Measurements from ENCODE around the gene FGFR1OP2.
"Not testable (repeated sequence)": the region's sequence is repeated elsewhere in the genome, so short reads cannot be mapped to it uniquely, and the experiment has no call there.

The FGFR1OP2 gene

GRCh38 chr12:26948309-26948708 lies 10.0 kb downstream of the FGFR1OP2 start:
- no peak for DNase-seq

- DNase-seq: no peak
Observed at GRCh38 chr12:26953447-26953846, 15.2 kb downstream of the FGFR1OP2 start.

DNA sequence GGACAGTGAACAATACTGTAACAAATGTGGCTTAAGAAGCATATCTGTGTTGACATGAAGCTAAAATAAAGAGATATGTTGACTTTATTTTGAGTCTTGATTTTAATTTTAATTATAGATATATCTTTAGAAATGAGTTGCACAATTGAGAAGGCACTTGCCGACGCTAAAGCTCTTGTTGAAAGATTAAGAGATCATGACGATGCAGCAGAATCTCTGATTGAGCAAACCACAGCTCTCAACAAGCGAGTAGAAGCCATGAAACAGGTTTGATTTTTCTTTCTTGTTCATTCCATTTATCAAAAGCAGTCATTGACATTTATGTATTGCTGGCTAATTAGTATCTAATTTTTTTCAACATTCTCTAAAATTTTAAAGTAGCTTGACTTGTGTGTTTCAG lies 15.8 kb downstream of the FGFR1OP2 start:
- DNase-seq: no peak

GRCh38 chr12:26961391-26961790 lies 23.1 kb downstream of the FGFR1OP2 start:
- not testable (repeated sequence) for DNase-seq

DNA sequence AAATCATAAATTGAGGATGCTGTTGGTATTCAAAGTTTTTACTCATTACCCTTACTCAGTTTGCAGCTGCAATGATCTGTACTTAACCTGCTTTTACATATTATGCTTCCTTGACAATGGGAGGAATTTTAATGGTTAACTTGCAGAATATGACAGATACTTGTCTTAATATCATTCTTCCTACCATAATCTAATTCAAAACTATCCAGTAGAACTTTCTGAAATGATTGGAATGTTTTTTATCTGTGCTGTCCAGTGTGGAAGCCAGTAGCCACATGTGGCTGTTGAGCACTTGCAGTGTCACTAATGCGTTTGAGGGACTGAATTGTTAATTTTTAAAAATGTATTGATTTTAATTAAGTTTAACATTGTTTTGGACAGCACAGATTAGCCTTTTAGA lies 23.5 kb downstream of the FGFR1OP2 start:
- no peak for DNase-seq

GRCh38 chr12:26963413-26963812 lies 25.1 kb downstream of the FGFR1OP2 start:
- DNase-seq: no peak

GRCh38 chr12:26966842-26967241 lies 28.6 kb downstream of the FGFR1OP2 start:
- no peak for DNase-seq

- no peak for DNase-seq
Observed at GRCh38 chr12:26970136-26970535, 31.9 kb downstream of the FGFR1OP2 start.

DNA sequence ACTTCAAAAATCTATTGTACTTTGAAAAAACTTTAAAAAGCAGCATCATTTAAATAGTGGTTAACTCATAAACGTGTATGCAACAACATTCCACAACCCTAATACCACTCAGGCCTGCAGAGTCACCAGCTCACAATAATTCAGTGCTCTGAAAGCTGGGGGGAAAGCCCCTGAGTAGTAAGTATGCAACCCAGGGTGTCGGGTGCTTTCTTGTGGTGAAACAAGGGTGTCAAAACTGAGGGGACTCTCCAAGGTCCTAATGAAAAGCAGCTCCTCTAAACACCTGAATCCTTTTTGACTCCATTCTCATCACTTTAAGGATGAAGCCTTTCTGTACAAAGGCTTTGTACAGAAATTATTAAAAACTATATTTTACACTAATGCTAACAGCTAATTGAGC lies 33.7 kb downstream of the FGFR1OP2 start:
- peak; percentile 76 for DNase-seq

- no peak for DNase-seq
Observed at GRCh38 chr12:26976687-26977086, 38.4 kb downstream of the FGFR1OP2 start.

DNA sequence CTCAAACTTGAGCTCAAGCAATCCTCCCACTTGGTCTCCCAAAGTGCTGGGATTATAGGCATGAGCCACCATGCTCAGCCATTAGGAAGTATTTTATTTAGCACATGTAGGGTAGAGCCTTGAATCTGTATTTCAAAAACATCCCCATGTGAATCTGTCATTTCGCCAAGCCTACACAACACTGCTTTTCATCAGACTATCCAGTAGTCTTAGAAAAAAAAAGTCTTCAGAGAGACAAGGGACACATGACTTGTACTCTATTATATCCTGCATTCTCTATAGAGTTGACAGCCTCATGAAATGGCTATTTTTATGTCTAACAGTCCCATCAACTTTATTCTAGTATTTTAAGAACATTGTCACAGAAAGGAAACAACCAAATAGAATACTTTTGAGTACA lies 40.5 kb downstream of the FGFR1OP2 start:
- DNase-seq: no peak

DNA sequence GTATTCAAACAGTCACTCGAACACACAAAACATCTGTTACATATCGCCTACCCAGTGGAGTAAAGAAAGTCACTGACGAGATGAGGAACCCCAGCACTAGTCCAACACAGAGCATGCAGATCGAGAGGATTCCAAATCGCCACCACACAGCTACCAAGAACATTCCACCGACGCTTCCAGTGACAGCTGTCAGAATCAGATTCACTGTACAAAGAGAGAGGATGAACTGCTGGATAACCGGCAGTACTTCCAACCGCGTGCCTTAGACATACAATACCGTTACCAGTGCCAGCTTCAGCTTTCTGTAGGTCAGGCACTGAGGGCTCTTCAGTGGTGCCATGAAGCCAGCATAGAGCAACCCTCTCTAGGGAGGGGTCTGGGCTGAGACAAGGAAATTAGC lies 41.5 kb downstream of the FGFR1OP2 start:
- DNase-seq: no peak

- no peak for DNase-seq
Observed at GRCh38 chr12:26982866-26983265, 44.6 kb downstream of the FGFR1OP2 start.

DNA sequence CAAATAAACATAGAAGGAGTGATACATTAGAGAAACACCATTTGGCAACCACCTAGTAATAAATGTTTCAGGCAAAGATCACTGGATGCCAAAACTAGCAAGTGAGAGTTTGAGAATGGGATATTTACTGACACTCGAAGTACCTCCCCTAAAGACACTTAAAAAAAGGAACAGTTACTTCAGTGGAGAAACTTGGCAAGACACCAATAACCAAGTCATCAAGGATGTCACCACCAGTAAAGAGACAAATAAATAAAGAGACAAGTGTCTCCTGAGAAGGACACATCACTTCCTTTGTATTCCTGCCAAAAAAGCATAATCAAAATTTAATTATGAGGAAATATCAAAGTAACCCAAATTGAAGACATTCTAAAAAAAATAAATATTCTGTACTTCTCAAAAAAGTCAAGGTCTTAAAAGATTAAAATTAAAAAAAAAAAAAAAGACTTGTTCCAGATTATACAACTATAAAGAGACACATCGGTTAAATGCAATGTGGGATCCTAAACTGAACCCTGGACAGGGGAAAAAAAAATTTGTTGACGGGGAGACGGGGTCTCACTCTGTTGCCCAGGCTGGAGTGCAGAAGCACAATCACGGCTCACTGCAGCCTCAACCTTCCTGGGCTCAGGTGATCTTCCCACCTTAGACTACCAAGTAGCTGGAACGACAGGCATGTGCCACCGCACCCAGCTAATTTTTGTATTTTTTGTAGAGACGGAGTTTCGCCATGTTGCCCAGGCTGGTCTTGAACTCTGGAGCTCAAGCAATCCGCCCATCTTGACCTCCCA lies 49.6 kb downstream of the FGFR1OP2 start:
- DNase-seq: no peak

DNA sequence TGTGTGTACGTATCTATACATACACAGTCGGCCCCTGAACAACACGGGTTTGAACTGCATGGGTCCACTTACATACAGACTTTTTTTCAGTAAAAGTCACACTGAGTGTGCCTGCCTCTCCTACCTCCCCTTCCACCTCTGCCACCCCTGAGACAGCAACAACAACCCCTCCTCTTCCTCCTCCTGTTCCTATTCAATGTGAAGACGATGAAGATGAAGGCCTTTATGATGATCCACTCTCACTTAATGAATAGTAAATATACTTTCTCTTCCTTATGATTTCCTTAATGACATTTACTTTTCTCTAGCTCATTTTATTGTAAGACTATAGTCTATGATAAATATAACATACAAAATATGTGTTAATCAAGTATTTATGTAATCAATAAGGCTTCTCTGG lies 50.4 kb downstream of the FGFR1OP2 start:
- no peak for DNase-seq

DNA sequence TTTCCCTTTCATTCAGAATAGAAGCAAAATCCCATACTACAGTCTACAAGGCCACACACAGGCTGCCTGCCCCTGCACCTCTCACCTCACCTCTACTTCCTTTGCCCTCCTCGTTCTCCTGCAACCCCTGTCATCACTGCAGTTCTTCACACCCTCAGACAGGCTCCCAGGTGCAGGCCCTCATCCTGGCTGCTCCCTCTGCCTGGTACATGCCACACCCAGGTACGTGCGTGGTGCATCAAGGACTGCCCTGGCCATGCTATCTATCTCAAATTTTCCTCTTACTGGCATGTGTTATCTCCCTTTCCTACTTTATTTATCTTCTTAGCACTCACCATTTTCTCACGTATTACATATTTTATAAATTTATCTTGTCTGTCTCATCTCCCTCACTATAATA lies 51.6 kb downstream of the FGFR1OP2 start:
- no peak for DNase-seq

DNA sequence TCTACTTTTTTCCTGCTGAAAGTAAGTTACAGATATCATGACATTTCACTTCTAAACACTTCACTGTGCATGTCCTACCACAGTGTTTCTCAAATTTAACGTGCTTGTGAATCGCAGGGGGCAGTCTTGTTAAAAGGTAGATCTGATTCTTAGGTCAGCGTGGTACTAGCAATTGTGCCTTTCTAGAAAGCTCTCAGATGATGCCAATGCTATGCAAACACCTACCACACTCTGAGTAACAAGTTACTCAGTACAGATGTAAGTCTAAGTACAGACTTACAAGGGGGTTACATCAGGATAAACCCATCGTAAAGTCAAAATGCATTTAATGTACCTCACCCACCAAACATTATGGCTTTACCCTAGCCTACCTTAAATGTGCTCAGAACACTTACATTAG lies 53.6 kb downstream of the FGFR1OP2 start:
- no peak for DNase-seq

GRCh38 chr12:26994109-26994508 lies 55.8 kb downstream of the FGFR1OP2 start:
- DNase-seq: no peak

- no peak for DNase-seq
Observed at GRCh38 chr12:26995706-26996105, 57.4 kb downstream of the FGFR1OP2 start.

DNA sequence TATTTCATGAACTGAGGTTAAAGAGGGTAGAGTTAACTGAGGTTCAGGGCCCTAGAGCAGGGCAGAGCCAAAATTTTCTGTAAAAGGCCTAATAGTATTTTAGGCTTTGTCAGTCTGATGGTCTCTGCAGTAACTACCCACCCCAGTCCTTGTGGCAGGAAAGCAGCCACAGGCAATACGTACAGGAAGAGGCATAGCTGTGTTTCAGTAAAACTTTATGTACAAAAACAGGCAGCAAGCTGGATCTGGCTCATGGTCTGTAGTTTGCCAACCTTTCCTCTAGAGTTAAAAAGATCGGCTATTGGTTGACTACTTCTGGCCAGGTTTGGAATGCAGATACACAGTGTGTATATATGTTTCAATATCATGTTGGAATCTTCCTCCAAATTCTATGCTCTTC lies 58.7 kb downstream of the FGFR1OP2 start:
- DNase-seq: no peak

GRCh38 chr12:27000961-27001360 lies 62.7 kb downstream of the FGFR1OP2 start:
- DNase-seq: no peak

- DNase-seq: no peak
Observed at GRCh38 chr12:27001663-27002062, 63.4 kb downstream of the FGFR1OP2 start.

DNA sequence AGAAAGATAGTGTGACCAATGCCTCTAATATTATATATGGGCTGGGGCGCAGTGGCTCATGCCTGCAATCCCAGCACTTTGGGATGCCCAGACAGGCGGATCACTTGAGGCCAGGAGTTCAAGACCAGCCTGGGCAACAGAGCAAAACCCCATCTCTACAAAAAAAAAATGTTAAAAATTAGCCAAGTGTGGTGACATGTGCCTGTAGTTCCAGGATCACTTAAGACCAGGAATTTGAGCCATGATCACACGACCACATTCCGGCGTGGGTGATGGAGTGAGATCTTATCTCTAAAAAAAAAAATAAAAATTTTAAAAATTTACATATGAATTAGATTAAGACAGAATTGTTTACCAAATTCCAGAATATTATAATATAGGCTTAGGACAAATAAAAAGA lies 63.9 kb downstream of the FGFR1OP2 start:
- DNase-seq: no peak

GRCh38 chr12:27003421-27004381 lies 65.4 kb downstream of the FGFR1OP2 start:
- no peak for DNase-seq
